Measurements from ENCODE around the gene SKA1.

DNA sequence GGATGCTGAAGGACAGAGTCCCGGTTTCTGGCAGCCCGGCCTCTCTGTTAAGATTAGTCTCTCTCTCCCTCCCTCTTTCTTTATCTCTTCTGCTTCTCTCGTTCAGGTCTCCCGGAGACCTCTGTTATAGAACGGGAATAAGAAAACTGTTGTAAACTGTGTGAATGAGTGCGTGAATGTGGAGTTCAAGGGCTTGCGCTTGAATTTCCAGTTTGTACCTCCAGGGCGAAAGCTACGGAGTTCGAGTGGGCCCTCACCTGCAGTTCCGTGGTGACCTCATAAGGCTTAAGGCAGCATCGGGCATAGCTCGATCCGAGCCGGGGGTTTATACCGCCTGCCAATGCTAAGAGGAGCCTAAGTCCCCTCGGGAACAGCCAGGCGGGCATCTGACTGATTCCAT lies 26.4 kb downstream of the SKA1 start:
- TF ChIP-seq, protein P1, sequence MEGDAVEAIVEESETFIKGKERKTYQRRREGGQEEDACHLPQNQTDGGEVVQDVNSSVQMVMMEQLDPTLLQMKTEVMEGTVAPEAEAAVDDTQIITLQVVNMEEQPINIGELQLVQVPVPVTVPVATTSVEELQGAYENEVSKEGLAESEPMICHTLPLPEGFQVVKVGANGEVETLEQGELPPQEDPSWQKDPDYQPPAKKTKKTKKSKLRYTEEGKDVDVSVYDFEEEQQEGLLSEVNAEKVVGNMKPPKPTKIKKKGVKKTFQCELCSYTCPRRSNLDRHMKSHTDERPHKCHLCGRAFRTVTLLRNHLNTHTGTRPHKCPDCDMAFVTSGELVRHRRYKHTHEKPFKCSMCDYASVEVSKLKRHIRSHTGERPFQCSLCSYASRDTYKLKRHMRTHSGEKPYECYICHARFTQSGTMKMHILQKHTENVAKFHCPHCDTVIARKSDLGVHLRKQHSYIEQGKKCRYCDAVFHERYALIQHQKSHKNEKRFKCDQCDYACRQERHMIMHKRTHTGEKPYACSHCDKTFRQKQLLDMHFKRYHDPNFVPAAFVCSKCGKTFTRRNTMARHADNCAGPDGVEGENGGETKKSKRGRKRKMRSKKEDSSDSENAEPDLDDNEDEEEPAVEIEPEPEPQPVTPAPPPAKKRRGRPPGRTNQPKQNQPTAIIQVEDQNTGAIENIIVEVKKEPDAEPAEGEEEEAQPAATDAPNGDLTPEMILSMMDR (conservative IDR thresholded peaks at IDR 0.05): no peak
- no peak for TF ChIP-seq ZFX (IDR thresholded peaks at IDR 0.05)
